Lower leg skin (tissue), 4 donors: ENCODE results near the gene UPB1. TPM values are rescaled to one million over a fixed set of nuclear protein-coding genes. Genes with fewer than 3 reads are reported as not detected.

Source experiments
- DNase-seq, 2 donors: peaks; one replicate each; pipeline ENCODE4 v3.0.0-alpha.2; 2019; ENCODE audit warnings: low spot score in 2 of 2
- H3K4me3 ChIP-seq: fragments of 200-600 bp; sonication (generic); 2 replicates; pipeline ENCODE4 v1.5.1; 2017; ENCODE audit warnings: mild to moderate bottlenecking, low read depth; ENCODE audit not compliant: poor library complexity, severe bottlenecking
- POLR2A ChIP-seq, 2 donors: fragments of 450-650 bp; IDR thresholded peaks; one replicate each; pipeline ENCODE4 v1.6.1; 2016 to 2017; ENCODE audit warnings: antibody characterized with exemption in 2 of 2, mild to moderate bottlenecking in 1 of 2, moderate library complexity in 1 of 2
- WGBS, 2 donors: methylation state at CpG; one replicate each; pipeline ENCODE4 v1.1.5; 2018; 5-methylcytosine and 5-hydroxymethylcytosine counted together
- intact Hi-C: fragments of 100-400 bp; cut with DNase I; formaldehyde crosslinking; loops from one replicate; pipeline ENCODE4 v1.15.0; 2023; ENCODE audit warnings: low total_unique reads
- total RNA-seq, 4 donors: library from RNA; depleted of rRNA; stranded (reverse); fragments of >200 nt; gene quantifications; one replicate each; pipeline ENCODE4 v1.1.0, GENCODE V29; 2016
- TF ChIP-seq, protein P1 (sequence below), 3 donors: fragments of 450-650 bp; IDR thresholded peaks; one replicate each; pipeline ENCODE4 v1.5.1; 2016; ENCODE audit warnings: antibody characterized with exemption in 3 of 3, mild to moderate bottlenecking in 3 of 3, moderate library complexity in 2 of 3

UPB1 gene
- total RNA-seq, 4 donors from 2014 or later = 0.99 to 2.1 (median 1.9) TPM

GRCh38 chr22:24492391-24492790 is 2.7 kb upstream of the UPB1 start:
- intact Hi-C loops = no loop called here
- 95 to 98% methylated on average over 3 of the region's 3 CpGs for WGBS, 2 donors
- no peak for DNase-seq
- no peak for TF ChIP-seq POLR2A (IDR thresholded peaks at IDR 0.05)
- TF ChIP-seq, protein P1, sequence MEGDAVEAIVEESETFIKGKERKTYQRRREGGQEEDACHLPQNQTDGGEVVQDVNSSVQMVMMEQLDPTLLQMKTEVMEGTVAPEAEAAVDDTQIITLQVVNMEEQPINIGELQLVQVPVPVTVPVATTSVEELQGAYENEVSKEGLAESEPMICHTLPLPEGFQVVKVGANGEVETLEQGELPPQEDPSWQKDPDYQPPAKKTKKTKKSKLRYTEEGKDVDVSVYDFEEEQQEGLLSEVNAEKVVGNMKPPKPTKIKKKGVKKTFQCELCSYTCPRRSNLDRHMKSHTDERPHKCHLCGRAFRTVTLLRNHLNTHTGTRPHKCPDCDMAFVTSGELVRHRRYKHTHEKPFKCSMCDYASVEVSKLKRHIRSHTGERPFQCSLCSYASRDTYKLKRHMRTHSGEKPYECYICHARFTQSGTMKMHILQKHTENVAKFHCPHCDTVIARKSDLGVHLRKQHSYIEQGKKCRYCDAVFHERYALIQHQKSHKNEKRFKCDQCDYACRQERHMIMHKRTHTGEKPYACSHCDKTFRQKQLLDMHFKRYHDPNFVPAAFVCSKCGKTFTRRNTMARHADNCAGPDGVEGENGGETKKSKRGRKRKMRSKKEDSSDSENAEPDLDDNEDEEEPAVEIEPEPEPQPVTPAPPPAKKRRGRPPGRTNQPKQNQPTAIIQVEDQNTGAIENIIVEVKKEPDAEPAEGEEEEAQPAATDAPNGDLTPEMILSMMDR (IDR thresholded peaks at IDR 0.05) = no peak
- H3K4me3 ChIP-seq = no peak overlapping the region

DNA sequence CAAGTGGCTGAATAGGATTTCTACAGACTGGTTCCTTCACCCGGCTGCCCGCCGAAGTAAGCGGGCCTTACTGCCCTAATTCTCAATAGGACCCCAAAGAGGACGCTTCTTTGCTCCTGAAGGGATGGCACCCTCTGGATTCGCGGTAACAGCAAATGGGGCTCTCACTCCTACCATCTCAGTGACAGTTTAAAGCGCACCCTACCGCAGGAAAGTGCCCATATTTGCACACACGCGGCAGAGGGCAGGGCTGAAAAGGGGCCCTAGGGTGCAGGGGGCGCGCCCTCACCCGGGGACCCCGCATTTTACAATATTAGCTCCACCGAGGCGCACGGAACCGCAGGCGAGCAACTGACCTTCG is 985 bp upstream of the UPB1 start:
- no peak for DNase-seq
- intact Hi-C loops = no loop called here
- H3K4me3 ChIP-seq = no peak overlapping the region
- TF ChIP-seq, protein P1 (IDR thresholded peaks at IDR 0.05) = no peak
- 64 to 69% methylated on average over 9 to 14 of the region's 21 CpGs for whole genome bisulfite sequencing, 2 donors

DNA sequence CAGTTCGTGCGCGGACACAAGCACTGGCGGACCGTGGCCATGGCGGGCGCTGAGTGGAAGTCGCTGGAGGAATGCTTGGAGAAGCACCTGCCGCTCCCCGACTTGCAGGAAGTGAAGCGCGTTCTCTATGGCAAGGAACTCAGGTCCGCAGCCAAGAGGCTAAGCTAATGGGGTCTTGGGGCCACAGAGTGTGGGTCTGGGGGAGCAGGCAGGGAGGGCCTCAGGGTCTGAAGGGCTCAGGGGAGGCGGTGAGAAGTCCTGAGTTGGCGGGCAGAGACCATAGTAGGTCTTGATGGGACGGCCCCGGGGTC is 188 bp downstream of the UPB1 start:
- intact Hi-C loops = no loop called here
- H3K4me3 ChIP-seq = no peak overlapping the region
- 88 to 97% methylated on average over 17 of the region's 17 CpGs for WGBS, 2 donors
- TF ChIP-seq, protein P1 (IDR thresholded peaks at IDR 0.05) = no peak
- TF ChIP-seq POLR2A (IDR thresholded peaks at IDR 0.05) = no peak
- DNase-seq = no peak

DNA sequence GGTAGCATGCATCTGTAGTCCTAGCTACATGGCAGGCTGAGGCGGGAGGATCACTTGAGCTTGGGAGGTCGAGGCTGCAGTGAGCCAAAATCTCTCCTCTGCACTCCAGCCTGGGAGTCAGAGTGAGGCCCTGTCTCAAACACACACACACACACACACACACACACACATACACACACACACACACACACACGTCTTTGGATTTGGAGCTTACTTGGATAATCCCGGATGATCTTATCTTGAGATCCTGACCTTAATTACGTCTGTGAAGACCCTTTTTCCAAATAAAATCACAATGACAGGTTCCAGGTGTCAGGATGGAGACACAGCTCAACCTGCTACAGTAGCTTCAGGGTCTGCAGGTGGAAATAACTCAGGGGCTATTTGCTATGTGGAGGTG is 1.1 kb downstream of the UPB1 start:
- intact Hi-C loops = no loop called here
- DNase-seq = no peak
- TF ChIP-seq POLR2A (IDR thresholded peaks at IDR 0.05) = no peak
- TF ChIP-seq, protein P1 (IDR thresholded peaks at IDR 0.05) = no peak

DNA sequence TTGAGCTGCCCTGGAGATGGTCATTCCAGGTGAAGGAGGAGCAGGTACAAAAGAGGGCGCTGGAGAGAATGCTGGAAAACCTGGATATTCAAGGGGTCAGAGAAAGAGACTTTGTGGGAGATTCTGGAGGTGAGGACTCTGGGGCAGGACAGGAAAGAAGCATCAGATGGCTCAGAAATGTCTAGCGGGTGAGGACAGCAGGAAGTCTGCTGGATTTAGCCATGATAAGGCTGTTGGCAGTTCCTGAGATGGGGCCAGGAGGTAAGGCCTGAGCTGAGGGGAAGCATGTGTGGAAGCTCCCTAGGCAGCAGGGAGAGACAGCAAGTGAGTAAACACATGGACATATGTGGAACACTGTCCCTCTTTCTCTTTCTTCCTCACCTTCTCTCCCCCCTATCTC is 1.5 kb downstream of the UPB1 start:
- no peak for TF ChIP-seq POLR2A (IDR thresholded peaks at IDR 0.05)
- TF ChIP-seq, protein P1 (IDR thresholded peaks at IDR 0.05) = no peak
- H3K4me3 ChIP-seq = no peak overlapping the region
- no peak for DNase-seq
- intact Hi-C loops = no loop called here
- 90 to 91% methylated on average over 2 of the region's 2 CpGs for WGBS, 2 donors

More for the DNA sequence above, 1.1 kb downstream of the UPB1 start:
- 92% methylated on average over 5 of the region's 5 CpGs for WGBS, 2 donors
- no peak overlapping the region for H3K4me3 ChIP-seq

- 68 to 79% methylated on average over 2 of the region's 2 CpGs for WGBS, 2 donors
- no peak for DNase-seq
- intact Hi-C loops = no loop called here
- no peak overlapping the region for H3K4me3 ChIP-seq
- TF ChIP-seq POLR2A (IDR thresholded peaks at IDR 0.05) = no peak
- TF ChIP-seq, protein P1 (IDR thresholded peaks at IDR 0.05) = no peak
Observed at GRCh38 chr22:24497841-24498258, 2.7 kb downstream of the UPB1 start.
